Activated CD4-positive, alpha-beta T cell treated with anti-CD3 and anti-CD28 coated beads, Interleukin-2, amount 50 U/mL, for 4 hours (primary cell): ENCODE measurements around the gene MOB3B.

Experiments used
- DNase-seq, 2 experiments: peaks; one replicate each; pipeline ENCODE4 v3.0.0-alpha.2; 2020

MOB3B gene

GRCh38 chr9:27384262-27385014, 145.2 kb downstream of the MOB3B start:
- DNase-seq = no peak

GRCh38 chr9:27383524-27383923, 146.1 kb downstream of the MOB3B start:
- DNase-seq = no peak

GRCh38 chr9:27382975-27383374, 146.6 kb downstream of the MOB3B start:
- DNase-seq = no peak

GRCh38 chr9:27382308-27382707, 147.3 kb downstream of the MOB3B start:
- DNase-seq = no peak

- DNase-seq = no peak
Observed at GRCh38 chr9:27379311-27380251, 150.0 kb downstream of the MOB3B start.

GRCh38 chr9:27377811-27378456, 151.7 kb downstream of the MOB3B start:
- no peak for DNase-seq

GRCh38 chr9:27377147-27377807, 152.3 kb downstream of the MOB3B start:
- DNase-seq = no peak

GRCh38 chr9:27373851-27374250, 155.8 kb downstream of the MOB3B start:
- DNase-seq = no peak

- DNase-seq = no peak
Observed at GRCh38 chr9:27372615-27373014, 157.0 kb downstream of the MOB3B start.

- no peak for DNase-seq
Observed at GRCh38 chr9:27371382-27371781, 158.2 kb downstream of the MOB3B start.

- DNase-seq = no peak
Observed at GRCh38 chr9:27369591-27369990, 160.0 kb downstream of the MOB3B start.

- DNase-seq = no peak
Observed at GRCh38 chr9:27368316-27368985, 161.2 kb downstream of the MOB3B start.

GRCh38 chr9:27367921-27368315, 161.7 kb downstream of the MOB3B start:
- DNase-seq = no peak

- DNase-seq = no peak
Observed at GRCh38 chr9:27367175-27367798, 162.3 kb downstream of the MOB3B start.

- no peak for DNase-seq
Observed at GRCh38 chr9:27365707-27366376, 163.8 kb downstream of the MOB3B start.

- no peak for DNase-seq
Observed at GRCh38 chr9:27362447-27363210, 167.0 kb downstream of the MOB3B start.

GRCh38 chr9:27361492-27361891, 168.1 kb downstream of the MOB3B start:
- DNase-seq = no peak

GRCh38 chr9:27359763-27360162, 169.9 kb downstream of the MOB3B start:
- DNase-seq = no peak

- DNase-seq = no peak
Observed at GRCh38 chr9:27358007-27358406, 171.6 kb downstream of the MOB3B start.

GRCh38 chr9:27356446-27356845, 173.2 kb downstream of the MOB3B start:
- DNase-seq = no peak
